NCI-H2107 treated with DMSO at 0.1 percent for 48 hours (cell line): ENCODE measurements around the gene PDXK.

Source experiments
- DNase-seq: peaks from one replicate; lab custom pipeline; 2025; ENCODE audit not compliant: unreplicated experiment; lab: John Stamatoyannopoulos, UW

Gene PDXK

DNA sequence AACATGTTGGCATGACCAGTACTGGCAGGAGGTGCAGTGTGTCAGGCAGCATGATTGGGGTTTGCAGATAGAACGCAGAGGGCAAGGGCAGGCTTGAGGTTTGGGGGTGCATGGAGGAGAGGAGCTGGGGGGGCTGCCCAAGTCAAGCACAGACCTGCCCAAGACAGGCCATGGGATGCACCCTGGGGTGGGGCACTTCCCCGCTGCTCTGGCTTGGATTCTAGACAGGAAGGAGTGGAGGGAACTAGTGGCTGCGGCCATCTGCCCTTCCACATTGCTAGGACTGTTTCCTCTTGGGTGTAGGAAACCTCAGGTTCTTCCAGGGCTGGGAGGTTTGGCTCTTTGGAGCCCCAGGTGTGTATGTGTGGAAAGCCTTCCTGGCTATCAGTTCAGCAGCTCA is 3.0 kb downstream of the PDXK start:
- no peak for DNase-seq

DNA sequence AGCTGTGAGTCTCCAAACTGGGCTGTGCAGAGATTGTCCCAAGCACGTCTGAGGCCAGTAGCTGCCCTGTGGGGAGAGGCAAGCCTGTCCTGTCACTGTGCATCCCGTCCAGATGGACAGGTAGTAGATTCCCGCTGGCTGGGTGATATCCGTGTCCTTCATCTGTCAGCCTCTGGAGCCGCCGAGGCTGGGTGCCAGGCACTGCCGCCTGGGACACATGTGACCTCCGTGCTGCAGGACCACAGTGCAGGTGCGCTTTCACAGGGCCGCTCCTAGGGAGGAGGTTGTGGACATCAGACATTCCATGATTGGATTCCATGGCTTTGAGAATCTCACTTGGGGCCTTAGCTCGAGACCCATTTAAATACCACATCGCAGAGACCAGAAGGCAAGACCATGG is 4.7 kb downstream of the PDXK start:
- DNase-seq: no peak

DNA sequence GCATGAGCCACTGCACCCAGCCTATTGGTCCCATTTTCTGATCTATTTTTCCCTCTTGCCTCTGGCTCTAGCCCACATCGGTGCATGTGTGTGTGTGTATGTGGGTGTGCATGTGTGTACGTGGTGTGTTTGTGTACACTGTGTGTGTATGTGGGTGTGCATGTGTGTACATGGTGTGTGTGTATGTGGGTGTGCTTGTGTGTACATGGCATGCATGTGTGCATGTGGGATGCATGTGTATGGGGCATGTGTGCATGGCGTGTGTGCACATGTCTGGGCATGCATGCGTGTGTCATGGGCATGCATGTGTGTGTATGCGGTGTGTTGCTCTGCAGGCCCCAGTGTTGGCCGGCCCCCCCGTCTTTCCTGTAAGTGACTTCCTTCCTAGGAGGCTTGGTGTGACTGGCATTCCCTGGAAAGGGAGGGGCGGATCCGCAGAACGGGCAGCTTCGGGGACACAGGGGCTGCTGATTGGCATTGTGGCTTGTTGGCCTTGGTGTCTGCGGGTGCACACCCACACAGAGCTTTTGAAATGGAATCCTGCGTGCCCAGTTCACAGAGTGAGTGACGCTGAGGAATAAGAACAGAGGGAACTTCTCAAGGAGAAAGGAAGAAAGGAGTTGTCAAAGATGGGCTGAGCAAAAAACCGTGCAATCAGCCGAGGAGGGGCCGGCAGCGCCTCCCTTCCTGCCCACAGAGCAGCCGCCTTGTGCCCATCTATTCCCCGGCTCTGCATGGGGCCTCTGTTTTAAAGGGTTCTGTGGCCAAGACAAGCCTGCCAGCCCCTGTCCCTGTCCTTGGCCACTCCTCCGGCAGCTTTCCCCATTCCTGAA is 8.0 kb downstream of the PDXK start:
- no peak for DNase-seq

DNA sequence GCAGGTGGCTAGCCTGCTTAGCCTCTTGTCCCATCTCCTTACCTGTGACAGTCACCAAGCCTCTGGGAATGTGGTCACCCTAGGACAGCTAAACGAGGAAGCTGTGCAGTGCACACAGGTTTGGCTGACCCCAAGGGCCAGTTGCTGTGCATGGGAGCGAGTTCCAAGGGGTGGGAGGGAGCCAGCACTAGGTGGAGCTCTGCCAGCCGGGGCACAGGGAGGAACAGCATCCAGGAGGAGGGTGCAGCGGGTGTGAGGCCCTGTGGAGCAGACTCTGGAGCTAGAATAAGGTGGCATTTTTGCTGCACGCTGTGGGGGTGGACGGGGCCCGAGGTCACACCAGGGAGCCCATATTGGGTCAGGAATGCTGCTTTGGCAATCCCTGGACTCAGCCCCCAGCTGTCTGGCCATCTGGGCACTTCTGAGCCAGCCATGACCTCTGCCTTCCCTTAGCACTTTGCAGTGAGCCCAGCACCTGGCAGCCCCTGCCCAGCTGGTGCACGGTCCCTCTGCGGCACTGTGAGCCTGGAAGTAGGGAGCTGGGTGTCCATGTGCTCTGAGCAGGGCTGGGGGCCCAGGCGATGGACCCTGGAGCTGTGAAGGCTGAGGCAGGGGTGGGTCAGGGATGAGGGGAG is 8.7 kb downstream of the PDXK start:
- DNase-seq: no peak

DNA sequence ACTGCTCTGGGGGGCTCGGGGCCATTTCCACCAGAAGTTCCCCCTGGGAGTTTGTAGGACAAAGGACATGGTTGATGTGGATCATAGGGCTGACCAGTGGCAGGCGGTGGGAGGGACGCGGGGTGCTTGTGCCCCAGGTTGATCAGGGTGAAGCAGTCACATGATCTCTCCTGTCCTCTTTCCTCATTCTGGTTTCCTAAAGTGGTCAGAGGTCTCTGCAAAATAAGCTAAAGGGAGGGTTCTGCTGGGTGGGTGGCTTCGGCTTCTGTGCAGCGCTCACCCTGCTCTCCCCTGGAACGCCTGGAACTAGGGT is 9.2 kb downstream of the PDXK start:
- DNase-seq: no peak

DNA sequence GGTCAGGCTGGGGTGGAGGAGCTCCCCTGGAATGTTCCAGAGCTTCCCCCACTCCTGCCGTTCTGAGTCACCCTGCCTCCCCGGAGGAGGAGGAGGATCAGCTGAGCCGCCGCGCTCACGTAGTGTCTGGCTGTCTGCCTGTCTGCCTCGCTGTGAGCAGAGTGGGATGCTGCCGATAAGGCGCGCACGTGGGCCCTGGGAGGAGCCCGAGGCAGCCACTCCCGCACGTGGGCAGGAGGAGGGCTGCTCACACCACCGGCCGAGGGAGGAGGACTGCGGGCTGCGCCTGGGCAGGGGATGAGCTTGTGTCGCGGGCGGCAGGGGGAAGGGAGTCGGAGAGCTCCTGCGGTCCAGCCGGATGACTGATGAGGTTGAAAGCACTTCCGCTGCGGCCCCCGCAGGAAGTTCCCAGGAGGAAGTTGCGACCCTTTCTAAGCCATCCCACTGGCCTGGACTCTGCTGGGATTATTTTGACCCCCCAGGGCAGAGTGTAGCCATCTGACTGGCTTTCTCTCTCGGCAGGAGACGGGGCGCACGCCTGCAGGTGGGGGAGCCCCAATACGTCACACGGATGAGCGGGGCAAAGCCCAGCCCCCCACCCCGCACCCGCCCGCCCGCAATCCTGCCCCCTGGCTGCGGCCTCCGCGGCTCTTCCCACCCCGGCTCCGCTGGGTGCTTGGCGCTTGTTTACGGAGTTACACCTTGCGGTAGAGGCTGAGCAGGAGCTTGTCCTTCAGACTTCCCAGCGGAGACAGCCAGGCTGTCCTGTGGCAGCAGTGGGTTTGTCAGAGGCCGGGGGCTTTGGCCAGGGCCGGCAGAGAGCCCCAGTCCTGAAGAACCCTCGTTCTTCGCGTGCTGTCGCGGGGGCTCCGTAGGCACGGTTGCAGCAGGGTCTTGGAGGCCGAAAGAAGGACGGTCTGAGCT is 9.8 kb downstream of the PDXK start:
- peak; percentile 57 for DNase-seq

DNA sequence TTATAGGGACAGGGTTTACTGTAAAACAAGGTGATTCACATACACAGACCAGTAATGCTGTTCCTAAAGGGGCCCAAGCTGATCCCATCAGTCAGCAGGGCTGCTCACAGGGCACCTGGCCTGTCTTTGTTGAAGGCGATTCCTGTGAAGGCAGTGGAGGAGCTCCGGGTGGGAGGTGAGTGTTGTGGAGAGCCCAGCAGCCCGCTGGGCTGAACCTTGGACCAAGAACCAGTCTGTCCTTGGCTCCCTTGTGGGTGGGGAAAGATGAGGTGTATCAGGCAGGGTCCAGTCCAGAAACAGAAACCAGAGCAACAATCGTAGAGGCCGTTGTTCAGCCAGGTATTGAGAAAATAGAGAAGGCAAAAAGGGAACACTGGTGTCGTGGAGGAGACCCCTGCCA is 12.5 kb downstream of the PDXK start:
- no peak for DNase-seq

DNA sequence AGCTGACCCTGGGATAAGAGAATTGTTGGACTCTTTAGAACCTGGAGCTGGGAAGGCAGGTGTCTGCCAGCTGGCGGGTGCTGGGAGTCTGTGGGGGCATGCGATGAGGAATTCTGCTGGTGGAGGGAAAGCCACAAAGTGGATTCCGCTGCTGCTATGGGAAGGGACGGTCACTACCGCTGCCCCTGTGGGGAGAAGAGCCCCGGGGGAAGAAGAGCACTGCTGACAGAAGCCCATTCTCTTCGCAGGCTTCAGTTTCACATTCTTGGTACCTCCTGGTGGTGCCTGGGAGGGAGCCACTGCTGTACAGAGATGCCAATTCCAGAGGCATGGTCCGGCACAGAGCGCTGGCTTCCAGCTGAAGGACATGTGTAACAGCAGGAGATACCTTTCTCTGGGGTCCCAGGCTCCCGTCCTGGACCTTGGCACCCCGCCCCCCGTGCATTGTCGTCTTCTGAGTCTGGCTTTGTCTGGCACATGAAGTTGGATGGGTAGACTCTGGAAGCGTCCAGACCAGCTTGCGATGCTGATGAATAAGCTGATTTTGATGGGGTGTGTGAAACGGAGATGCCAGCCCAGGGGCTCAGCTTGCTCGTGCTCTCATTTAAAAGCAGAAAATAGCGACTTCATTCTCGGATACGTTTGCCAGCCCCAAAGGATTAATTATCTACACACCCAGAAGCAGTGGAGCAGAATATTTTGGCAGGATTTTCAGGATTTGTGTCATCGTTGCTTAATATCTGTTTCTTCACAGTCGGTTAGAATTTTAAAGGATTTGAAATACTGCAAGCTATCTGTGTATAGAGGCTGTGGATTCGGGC is 13.2 kb downstream of the PDXK start:
- DNase-seq: no peak

DNA sequence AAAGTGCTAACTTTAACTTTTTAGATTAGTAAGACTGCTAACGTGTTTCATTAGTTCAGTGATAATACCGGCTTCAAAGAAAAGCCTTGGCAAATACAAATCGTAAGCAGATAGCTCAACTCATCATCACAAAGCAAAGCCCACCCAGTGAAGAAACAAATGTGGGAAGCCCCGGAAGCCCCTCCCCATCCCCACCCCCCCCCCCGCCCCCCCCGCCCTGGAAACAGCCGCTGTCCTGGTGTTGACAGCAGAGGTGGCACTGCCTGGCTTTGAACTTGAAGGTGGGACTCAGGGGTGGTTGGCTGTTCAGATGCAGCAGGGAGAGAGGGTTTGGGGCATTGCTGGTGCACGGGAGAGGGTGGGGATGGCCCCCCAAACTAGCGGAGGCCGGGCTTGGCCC is 14.1 kb downstream of the PDXK start:
- no peak for DNase-seq

DNA sequence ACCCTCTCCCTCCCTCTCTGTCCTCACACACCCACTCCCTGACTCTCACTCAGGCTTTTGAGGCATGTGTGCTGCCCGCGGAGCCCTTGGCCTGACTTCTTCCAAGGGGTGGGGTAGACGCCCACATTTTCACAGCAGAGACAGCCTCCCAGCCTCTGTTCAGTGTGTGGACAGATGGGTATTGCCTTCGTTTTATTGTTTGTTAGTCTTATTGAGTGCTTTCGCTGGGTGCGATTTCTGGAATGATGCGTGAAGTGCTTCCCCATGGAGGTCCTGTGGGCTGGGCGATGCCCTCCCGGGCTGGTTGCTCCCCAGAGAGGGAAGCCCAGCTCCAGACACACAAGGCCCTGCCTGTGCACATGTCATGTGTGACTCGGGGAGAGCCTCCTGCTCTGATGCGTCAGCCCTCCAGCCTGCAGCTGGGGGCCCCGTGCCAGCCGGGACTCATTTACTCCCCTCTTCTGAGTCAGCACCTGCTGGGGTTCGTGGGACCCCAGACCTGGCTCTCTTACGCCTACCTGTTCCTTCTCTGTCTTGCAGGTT is 14.7 kb downstream of the PDXK start:
- DNase-seq: no peak

DNA sequence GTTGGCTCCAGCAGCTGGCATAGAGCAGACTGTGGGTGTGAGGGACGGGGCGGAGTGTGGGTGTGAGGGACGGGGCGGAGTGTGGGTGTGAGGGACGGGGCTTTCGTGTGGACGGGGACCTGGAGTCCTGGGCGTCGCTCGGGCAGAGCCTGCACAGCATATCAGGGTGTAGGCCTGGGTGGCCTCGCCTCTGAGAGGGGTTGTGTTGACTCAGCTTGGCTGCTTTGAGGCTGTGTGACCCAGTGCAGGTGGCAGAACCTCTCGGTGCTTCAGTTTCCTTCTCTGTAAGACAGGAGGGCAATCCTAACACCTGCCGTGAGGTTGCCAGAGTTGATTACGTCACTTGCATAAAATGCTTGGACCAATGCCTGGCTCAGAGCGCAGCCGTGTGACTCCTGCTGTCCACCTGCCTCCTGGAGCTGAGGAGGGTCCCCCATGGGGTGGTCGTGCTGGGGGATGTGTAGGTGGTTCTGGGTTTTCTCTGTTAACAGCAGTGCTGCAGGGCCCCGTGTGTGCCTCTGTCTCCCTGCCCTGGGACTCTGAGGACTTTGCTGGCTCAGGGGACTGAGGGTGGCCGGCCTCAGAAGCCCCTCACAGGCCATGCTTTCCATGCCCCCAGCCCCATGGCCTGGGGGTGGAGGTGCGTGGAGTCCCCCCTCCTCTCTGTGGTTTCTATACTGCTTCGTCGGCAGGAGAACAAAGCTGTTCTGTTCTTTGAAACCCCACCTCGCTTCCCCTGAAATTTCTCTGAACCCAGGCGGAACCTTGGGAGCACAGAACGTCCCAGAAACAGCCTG is 15.4 kb downstream of the PDXK start:
- DNase-seq: peak; percentile 29

DNA sequence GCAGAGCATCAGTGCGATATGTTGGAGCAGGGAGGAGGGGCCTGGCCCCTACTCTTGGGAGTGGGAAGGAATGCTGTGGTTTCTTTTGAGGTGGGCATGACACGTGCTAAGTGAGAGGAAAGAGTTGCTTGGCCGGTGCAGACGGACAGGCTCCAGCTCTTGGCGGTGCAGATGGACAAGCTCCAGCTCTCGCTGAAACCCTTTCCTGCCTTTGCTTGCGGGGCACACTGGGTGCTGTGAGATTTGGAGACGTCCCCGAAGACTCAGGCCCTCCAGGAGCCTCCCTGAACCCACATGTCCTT is 15.9 kb downstream of the PDXK start:
- no peak for DNase-seq

DNA sequence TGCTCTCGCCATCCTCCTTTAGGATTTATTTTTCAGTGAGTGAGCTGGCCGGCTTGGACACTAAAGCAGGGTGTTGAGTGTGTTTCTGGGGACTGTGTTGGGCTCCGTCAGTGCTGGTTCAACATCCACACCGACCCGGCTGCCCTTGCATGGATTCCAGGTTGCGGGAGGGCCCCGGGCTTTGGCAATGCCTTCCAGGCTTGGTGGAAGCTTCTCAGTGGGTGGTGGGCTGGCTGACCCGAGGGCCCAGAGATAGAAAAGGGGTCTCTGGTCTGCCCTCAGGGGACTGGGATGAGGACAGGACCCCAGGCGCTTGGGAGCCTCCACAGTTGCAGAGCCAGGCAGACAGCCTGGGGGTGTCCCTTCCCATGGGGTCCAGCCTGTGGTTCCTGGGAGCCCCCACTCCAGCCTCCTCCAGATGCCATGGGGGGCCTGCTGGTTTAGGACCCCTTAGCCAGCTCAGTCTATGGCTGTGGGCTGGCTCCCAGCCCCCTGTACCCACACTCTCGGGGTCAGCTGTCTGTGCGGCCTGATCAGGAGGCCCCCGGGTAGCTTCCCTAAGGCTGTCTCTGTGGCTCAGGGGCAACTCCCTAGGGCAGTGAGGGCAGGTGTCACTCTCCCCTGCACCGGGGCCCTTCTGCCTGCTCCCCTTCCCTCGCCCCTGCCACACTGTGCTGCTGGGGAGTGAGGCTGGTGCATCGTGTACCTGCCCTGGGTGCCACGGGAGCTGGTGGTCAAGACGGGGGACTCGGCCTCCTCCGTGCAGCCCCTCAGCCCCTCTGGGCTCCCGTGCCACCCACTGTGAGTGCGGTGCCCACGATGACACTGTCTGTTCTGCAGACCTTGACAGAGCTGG is 16.5 kb downstream of the PDXK start:
- DNase-seq: no peak

DNA sequence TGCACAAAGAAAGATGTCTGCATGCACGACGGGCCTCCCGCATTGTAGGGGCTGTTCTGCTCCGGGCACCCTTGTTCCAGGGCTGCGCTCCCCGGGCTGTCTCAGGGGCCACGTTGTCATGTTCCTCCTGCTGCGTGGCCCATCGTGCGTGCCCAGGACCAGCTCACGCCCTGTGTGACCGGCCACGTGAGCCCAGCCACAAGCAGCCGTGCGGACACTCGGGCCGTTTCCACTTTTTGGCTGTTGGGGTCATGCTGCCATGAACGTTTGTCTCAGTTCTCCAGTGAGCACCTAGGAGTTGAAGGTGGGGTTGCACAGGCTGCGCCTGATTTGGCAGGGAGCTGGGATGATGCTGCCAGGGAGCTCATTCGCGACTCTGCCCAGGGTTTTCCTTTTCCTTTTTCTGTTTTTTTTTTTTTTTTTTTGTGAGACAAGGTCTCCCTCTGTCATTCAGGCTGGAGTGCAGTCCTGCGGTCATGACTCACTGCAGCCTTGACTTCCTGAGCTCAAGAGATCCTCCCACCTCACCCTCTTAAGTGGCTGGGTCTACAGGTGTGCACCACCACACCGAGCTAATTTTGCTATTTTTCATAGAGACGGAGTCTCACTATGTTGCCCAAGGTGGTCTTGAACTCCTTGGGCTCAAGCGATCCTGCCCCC is 17.4 kb downstream of the PDXK start:
- DNase-seq: no peak

DNA sequence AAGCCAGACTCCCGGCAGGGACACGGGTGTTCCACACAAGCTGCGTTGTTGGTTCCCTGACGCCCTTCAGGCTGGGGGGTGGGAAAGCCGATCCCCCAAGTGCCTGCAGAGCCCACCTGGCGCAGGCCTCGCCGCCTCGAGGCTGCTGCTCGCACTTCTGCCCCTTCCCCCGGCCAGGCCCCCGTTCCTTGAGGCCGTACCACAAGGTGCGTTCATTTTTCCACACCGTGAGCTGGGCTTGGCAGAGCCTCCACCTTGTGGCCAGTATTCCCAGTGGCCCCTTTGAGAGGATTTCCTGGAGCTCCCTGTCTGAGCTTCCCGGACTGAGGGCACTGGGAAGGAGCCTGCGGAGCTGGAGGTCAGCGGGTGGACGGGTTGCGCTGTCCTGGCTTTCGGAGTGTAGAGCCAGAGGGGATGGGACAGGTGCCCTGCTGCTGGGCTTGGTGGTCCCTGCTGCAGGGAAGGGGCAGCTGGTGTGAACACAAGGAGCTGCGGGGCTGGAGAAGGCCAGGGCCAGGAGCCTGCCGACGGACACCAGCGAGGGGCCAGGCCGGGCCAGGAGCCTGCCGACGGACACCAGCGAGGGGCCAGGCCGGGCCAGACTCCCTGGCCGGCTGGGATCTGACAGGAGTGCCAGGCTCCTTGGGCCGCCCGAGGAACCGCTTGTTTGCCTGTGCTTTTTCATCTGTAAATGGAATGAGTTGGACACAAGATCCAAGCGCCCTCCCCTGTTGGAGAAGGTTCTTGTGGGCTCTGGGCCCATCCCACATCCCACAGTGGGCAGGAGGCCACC is 18.4 kb downstream of the PDXK start:
- no peak for DNase-seq

DNA sequence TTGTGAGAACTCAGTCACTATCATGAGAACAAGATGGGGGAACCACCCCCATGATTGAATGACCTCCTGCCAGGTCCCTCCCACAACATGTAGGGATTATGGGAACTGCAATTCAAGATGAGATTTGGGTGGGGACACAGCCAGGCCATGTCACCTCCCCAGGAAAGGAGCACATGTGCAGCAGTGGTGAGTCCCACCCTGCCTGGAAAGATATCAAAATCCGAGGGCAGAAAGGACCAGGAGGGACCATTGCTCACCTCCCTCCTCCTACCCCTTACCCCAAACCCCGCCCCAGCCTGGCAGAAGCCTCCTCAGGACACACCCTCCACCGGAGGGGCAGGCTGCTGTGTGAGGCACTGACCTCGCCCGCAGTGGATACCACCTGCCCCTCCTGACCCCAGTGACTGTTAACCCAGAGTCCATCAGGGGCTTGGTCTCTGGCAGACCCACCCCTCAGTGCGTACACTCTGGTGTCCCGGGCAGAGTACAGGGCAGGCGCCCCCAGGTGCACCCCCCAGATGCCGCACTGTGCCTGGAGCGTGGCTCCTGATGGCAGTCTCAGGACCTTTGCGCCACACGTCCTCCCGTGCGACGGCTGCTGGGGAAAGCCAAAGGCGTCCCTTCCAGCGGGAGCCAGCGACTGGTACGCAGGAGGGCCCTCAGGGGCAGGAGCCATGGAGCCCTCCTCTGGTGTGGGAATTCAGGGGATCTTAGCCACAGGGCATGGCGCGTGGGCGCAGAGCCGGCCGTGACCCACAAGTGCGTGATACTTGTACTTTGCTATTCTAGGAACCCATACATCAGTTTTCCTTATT is 20.9 kb downstream of the PDXK start:
- no peak for DNase-seq

DNA sequence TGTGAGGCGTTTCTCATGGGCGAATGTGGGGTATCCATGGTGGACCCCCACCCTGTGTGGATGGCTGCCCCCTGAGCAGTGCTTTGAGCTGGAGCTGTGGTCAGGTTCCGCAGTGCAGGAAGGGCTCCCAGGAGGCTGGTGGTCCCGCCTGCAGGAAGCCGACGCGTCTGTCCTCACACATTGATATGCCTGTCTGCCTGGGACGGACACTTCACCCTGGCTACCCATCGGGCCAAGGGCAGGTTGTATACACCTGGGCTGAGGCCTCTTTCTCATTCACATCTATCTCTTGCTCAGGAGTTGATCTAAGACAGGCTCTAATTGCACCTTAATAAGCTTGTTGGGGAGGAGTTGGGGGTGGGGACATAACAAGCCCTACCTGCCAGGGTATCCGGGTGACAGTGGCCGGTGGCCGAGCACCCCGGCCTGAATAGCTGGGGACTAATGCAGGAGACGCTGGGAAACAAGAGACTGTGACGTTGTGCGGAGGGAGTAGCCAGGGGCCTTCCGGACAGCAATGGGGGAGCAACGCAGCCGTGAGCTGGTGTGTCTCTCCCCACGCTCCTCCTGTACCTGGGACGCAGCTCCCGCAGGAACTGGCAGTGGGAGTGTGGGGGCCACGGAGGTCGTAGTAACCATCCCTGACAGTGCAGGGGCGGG is 21.7 kb downstream of the PDXK start:
- no peak for DNase-seq
